Measurements from ENCODE around the gene DNAJB8. TPM values are rescaled to one million over a fixed set of nuclear protein-coding genes. Genes with fewer than 3 reads are reported as not detected.

DNAJB8 gene
- total and polyA plus RNA-seq, 9 of the 15 experiments (the other 6 are each of a cell fraction or from before 2014, with no cell fraction given), result not detected

GRCh38 chr3:128416578-128417211, 50.0 kb downstream of the DNAJB8 start (continued):
- TF ChIP-seq REST (IDR thresholded peaks at IDR 0.05; ENCODE audit: borderline replicate concordance) (peak; percentile 75), REST (CRISPR knock-in tag; IDR thresholded peaks at IDR 0.05; ENCODE audit: low read depth) (no peak), ZNF408 (CRISPR knock-in tag; IDR thresholded peaks at IDR 0.05; ENCODE audit: low read depth) (no peak), TFAP4 (CRISPR knock-in tag; IDR thresholded peaks at IDR 0.05; ENCODE audit: borderline replicate concordance) (peak; percentile 80), MYNN (IDR thresholded peaks at IDR 0.05) (0 out of 2 replicates have a peak, but pooled peaks have one; percentile 44), MYNN (CRISPR knock-in tag; IDR thresholded peaks at IDR 0.05) (no peak), ZBTB11 (CRISPR knock-in tag; IDR thresholded peaks at IDR 0.05) (peak in 1 of 3 experiments; percentile 5; a peak in 1 of 6 replicates), ARHGAP35 (IDR thresholded peaks at IDR 0.05; ENCODE audit: partially characterized antibody) (no peak), GTF2F1 (IDR thresholded peaks at IDR 0.05; ENCODE audit: low read depth, low read length) (no peak), SMARCA5 (IDR thresholded peaks at IDR 0.05) (peak; percentile 66), RBM17 (IDR thresholded peaks at IDR 0.05; ENCODE audit: borderline replicate concordance, low read depth, low read length) (no peak), ESRRA (IDR thresholded peaks at IDR 0.05; ENCODE audit: borderline replicate concordance, low read depth) (peak; percentile 66; the same call in 1 of the 2 replicates), STAT5B (CRISPR knock-in tag; IDR thresholded peaks at IDR 0.05) (no peak), GATAD2A (IDR thresholded peaks at IDR 0.05) (no peak), NCOA4 (IDR thresholded peaks at IDR 0.05; ENCODE audit: partially characterized antibody) (no peak), CHD1 (IDR thresholded peaks at IDR 0.05; ENCODE audit: low read length) (no peak)

Data from K562 (cell line).